GM21367 (cell line): ENCODE data around the gene SUMO2.

ENCODE experiments used
- ATAC-seq: cut with Tn5 transposase; IDR thresholded peaks from one replicate; pipeline ENCODE4 v1.9.1; 2021; ENCODE audit not compliant: unreplicated experiment

SUMO2 gene

GRCh38 chr17:75124819-75125162 is 58.0 kb downstream of the SUMO2 start:
- no peak for ATAC-seq

DNA sequence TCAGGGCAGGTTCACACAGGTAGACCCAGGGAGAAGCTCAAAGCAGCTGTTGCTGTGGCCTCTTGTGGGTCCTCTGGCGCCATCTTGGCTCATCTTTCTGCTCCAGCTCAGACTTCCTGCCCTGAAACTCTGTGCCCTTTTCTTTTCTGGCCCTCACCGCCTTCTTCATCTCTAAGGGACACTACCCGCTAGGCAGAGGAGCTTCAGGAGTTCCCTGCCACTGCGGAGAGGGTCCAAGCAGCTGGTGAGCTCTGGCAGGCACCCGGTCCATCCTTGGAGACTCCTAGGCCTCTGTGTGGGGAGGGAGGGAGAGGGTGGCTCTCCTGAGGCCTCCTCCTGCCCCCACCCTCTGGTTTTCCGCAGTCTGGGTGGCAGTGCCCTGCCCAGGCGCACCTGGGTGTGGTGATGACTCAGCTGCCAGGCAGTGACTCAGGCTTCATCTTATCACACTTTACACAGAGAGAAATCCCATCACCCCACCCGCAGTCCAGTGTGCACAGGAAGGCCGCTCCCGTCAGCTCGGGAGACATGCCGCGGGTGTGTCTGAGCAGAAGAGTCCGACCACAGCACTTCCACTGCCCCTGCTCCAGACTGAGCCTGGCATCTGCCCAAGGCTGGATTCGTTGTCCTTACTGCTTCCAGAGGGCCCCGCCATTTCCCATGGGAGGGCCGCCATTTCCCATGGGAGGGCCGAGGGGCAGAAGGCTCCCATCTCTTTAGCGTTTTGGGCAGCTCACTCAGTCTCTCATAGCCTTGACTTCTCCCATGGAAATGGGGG is 58.5 kb downstream of the SUMO2 start:
- ATAC-seq, result no peak

- ATAC-seq, result no peak
These were observed 64.5 kb downstream of the SUMO2 start for GRCh38 chr17:75118307-75118706.

- no peak for ATAC-seq
These were observed 66.0 kb downstream of the SUMO2 start for GRCh38 chr17:75116737-75117136.
